HG03159 (cell line): ENCODE results near the gene KRTAP5-6.
"Not testable (repeated sequence)": the region's sequence is repeated elsewhere in the genome, so short reads cannot be mapped to it uniquely, and the experiment has no call there.

Experiments
- ATAC-seq: cut with Tn5 transposase; IDR thresholded peaks from one replicate; pipeline ENCODE4 v1.9.1; 2021; ENCODE audit warnings: mild to moderate bottlenecking, moderate library complexity; ENCODE audit not compliant: unreplicated experiment

Gene KRTAP5-6

GRCh38 chr11:1661454-1662269, 35.3 kb upstream of the KRTAP5-6 start:
- ATAC-seq: not testable (repeated sequence)

- not testable (repeated sequence) for ATAC-seq
Measured at GRCh38 chr11:1662699-1663283, 34.2 kb upstream of the KRTAP5-6 start.

- ATAC-seq: no peak
Measured at GRCh38 chr11:1665313-1665712, 31.7 kb upstream of the KRTAP5-6 start.

GRCh38 chr11:1667121-1667850, 29.7 kb upstream of the KRTAP5-6 start:
- no peak for ATAC-seq

- no peak for ATAC-seq
Measured at GRCh38 chr11:1667906-1668305, 29.1 kb upstream of the KRTAP5-6 start.

GRCh38 chr11:1668911-1669473, 28.0 kb upstream of the KRTAP5-6 start:
- no peak for ATAC-seq

GRCh38 chr11:1669546-1670218, 27.3 kb upstream of the KRTAP5-6 start:
- no peak for ATAC-seq

GRCh38 chr11:1670457-1670856, 26.5 kb upstream of the KRTAP5-6 start:
- not testable (repeated sequence) for ATAC-seq

- no peak for ATAC-seq
Measured at GRCh38 chr11:1670905-1671371, 26.1 kb upstream of the KRTAP5-6 start.

- no peak for ATAC-seq
Measured at GRCh38 chr11:1671658-1672057, 25.3 kb upstream of the KRTAP5-6 start.

- ATAC-seq: no peak
Measured at GRCh38 chr11:1672613-1673350, 24.2 kb upstream of the KRTAP5-6 start.

GRCh38 chr11:1673446-1674172, 23.4 kb upstream of the KRTAP5-6 start:
- ATAC-seq: no peak

GRCh38 chr11:1674173-1675131, 22.5 kb upstream of the KRTAP5-6 start:
- no peak for ATAC-seq

- no peak for ATAC-seq
Measured at GRCh38 chr11:1675536-1676228, 21.3 kb upstream of the KRTAP5-6 start.

- no peak for ATAC-seq
Measured at GRCh38 chr11:1676229-1676740, 20.7 kb upstream of the KRTAP5-6 start.

- no peak for ATAC-seq
Measured at GRCh38 chr11:1679881-1680280, 17.1 kb upstream of the KRTAP5-6 start.

- ATAC-seq: no peak
Measured at GRCh38 chr11:1682225-1682905, 14.6 kb upstream of the KRTAP5-6 start.
